Measurements from ENCODE around the gene FAM78A. TPM values are rescaled to one million over a fixed set of nuclear protein-coding genes. Genes with fewer than 3 reads are reported as not detected.

FAM78A gene
- total RNA-seq, 1 experiment from 2014 or later: not detected

- Mint-ChIP-seq H3K9me3 (ENCODE audit: low read depth, unreplicated experiment) (no peaks in the 10 kb centered on the region), H3K36me3 (ENCODE audit: insufficient read depth, unreplicated experiment) (no peaks in the 10 kb centered on the region), H3K4me3 (ENCODE audit: low read depth, unreplicated experiment) (no peak overlapping the region), H3K27me3 (ENCODE audit: unreplicated experiment) (peaks cover 28% of the 10 kb centered on the region), H3K4me1 (ENCODE audit: low read depth, unreplicated experiment) (no peaks in the 10 kb centered on the region), H3K27ac (ENCODE audit: unreplicated experiment) (no peak overlapping the region)
- no TSS peak for BruUV-seq (replicated peaks)
- intact Hi-C loops (cut with micrococcal nuclease; ENCODE audit: unreplicated experiment): no loop called here
- TF ChIP-seq, protein P1, sequence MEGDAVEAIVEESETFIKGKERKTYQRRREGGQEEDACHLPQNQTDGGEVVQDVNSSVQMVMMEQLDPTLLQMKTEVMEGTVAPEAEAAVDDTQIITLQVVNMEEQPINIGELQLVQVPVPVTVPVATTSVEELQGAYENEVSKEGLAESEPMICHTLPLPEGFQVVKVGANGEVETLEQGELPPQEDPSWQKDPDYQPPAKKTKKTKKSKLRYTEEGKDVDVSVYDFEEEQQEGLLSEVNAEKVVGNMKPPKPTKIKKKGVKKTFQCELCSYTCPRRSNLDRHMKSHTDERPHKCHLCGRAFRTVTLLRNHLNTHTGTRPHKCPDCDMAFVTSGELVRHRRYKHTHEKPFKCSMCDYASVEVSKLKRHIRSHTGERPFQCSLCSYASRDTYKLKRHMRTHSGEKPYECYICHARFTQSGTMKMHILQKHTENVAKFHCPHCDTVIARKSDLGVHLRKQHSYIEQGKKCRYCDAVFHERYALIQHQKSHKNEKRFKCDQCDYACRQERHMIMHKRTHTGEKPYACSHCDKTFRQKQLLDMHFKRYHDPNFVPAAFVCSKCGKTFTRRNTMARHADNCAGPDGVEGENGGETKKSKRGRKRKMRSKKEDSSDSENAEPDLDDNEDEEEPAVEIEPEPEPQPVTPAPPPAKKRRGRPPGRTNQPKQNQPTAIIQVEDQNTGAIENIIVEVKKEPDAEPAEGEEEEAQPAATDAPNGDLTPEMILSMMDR (IDR thresholded peaks at IDR 0.05; ENCODE audit: unreplicated experiment): no peak
- CTCF ChIA-PET: interaction anchor here (0.8 kb wide), 1 partner anchor 14 kb away, joined by 3 read pairs; no protein-coding TSS in a partner anchor
- no peak for DNase-seq
These were observed 34.7 kb upstream of the FAM78A start for GRCh38 chr9:131310833-131311554.

DNA sequence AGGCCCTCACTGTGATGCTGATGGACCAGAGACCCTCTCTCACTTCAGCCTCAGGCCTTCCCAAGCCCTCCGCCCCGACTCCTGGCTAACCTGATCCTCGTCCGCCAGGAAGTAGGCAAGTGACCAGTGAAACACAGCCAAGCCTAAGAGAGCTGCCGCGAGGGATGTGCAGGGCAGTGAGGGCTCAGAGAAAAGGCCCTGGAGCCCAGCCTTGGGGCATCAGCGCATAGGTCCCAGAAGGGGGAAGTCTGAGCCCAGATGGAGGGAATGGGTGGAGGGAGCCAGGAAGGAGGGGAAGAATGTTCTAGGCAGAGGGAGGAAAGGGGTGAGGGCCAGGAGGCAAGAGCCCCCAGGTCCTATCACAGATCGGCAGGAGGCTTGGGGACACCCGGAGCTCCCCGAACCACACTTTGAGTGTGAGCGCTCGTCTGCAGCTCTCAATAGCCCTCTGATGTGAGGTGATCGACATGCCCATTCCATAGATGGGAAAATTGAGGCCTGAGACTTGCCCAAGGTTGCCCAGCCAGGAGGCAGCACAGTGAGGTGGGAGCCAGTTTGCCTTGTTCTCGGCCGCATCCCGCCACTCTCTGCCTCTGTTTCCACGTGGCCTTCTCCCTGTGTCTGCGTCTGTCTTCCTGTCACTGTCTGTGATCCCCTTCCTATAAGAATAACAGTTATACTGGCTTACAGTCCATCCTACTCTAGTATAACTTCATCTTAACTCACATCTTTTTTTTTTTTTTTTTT, 33.4 kb upstream of the FAM78A start:
- no peaks in the 10 kb centered on the region for H3K9me3 Mint-ChIP-seq (ENCODE audit: low read depth, unreplicated experiment)
- DNase-seq: no peak
- no peak overlapping the region for H3K27ac Mint-ChIP-seq (ENCODE audit: unreplicated experiment)
- H3K4me1 Mint-ChIP-seq (ENCODE audit: low read depth, unreplicated experiment): no peaks in the 10 kb centered on the region
- no peaks in the 10 kb centered on the region for H3K36me3 Mint-ChIP-seq (ENCODE audit: insufficient read depth, unreplicated experiment)
- no TSS peak for BruUV-seq (replicated peaks)
- TF ChIP-seq, protein P1 (IDR thresholded peaks at IDR 0.05; ENCODE audit: unreplicated experiment): no peak
- H3K27me3 Mint-ChIP-seq (ENCODE audit: unreplicated experiment): peaks cover 22% of the 10 kb centered on the region
- CTCF ChIA-PET: no interaction called here
- intact Hi-C loops (cut with micrococcal nuclease; ENCODE audit: unreplicated experiment): no loop called here
- no peak overlapping the region for H3K4me3 Mint-ChIP-seq (ENCODE audit: low read depth, unreplicated experiment)

DNA sequence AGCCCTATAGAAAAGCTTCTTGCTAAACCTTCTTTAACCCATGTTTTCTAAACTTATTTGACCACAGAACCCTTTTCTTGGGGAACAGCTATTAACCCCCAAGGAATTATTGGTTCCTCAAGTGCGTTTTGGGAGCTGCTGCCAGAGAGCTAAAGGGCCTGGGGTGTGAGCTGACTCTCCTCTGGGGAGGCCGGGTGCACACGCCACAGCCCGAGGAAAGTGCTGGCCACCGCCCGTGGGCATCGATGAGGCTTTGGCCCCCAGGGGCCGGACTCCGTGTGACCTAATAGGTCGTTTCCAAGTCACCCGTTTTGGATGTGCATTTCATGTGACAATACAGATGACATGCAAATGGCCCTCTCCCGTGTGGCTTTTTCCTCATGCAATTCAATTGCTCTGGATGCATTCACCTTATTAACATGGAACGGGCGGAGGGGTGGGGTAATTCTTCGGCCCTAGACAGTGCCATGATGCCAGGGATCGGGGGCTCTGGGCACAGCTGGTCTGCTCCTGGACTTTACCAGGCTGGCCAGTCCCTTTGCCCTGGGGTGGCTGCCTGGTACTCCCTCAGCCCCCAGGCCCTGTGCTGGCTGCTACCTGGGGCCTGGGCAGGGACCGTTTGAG, 32.7 kb upstream of the FAM78A start:
- BruUV-seq (replicated peaks): no TSS peak
- no peak for DNase-seq
- no peaks in the 10 kb centered on the region for H3K36me3 Mint-ChIP-seq (ENCODE audit: insufficient read depth, unreplicated experiment)
- TF ChIP-seq, protein P1 (IDR thresholded peaks at IDR 0.05; ENCODE audit: unreplicated experiment): no peak
- H3K9me3 Mint-ChIP-seq (ENCODE audit: low read depth, unreplicated experiment): no peaks in the 10 kb centered on the region
- peaks cover 22% of the 10 kb centered on the region for H3K27me3 Mint-ChIP-seq (ENCODE audit: unreplicated experiment)
- H3K4me3 Mint-ChIP-seq (ENCODE audit: low read depth, unreplicated experiment): no peak overlapping the region
- CTCF ChIA-PET: no interaction called here
- H3K4me1 Mint-ChIP-seq (ENCODE audit: low read depth, unreplicated experiment): no peaks in the 10 kb centered on the region
- intact Hi-C loops (cut with micrococcal nuclease; ENCODE audit: unreplicated experiment): no loop called here
- no peak overlapping the region for H3K27ac Mint-ChIP-seq (ENCODE audit: unreplicated experiment)

DNA sequence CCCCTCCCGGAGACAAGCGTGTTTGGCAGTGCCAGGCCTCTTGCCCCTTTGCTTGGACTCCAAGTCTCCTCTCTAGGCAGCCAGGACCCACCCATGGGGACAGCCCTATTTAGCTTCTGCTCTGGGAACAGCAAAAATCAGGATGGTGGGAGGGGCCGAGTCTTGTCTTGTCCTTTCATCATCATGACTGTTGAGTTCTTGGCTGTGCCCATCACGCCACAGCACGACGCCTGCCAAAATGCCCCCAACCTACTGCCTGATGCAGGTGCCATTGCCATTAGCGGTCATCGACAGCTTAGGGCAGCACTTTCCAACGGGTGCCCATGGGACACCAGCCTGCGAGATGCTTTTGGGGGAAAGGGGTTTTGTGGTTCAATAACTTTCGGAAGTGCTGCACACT, 32.1 kb upstream of the FAM78A start:
- intact Hi-C loops (cut with micrococcal nuclease; ENCODE audit: unreplicated experiment): no loop called here
- H3K9me3 Mint-ChIP-seq (ENCODE audit: low read depth, unreplicated experiment): no peaks in the 10 kb centered on the region

More for the DNA sequence above, 32.1 kb upstream of the FAM78A start:
- no peak for DNase-seq
- no peak overlapping the region for H3K27ac Mint-ChIP-seq (ENCODE audit: unreplicated experiment)
- CTCF ChIA-PET: no interaction called here
- no peaks in the 10 kb centered on the region for H3K36me3 Mint-ChIP-seq (ENCODE audit: insufficient read depth, unreplicated experiment)
- no TSS peak for BruUV-seq (replicated peaks)
- TF ChIP-seq, protein P1 (IDR thresholded peaks at IDR 0.05; ENCODE audit: unreplicated experiment): no peak
- H3K27me3 Mint-ChIP-seq (ENCODE audit: unreplicated experiment): peaks cover 22% of the 10 kb centered on the region
- no peaks in the 10 kb centered on the region for H3K4me1 Mint-ChIP-seq (ENCODE audit: low read depth, unreplicated experiment)
- H3K4me3 Mint-ChIP-seq (ENCODE audit: low read depth, unreplicated experiment): no peak overlapping the region

Data from Calu3 (cell line).